GM19455 (cell line): Measurements from ENCODE around the gene COX6A2.
"Not testable (repeated sequence)": the region's sequence is repeated elsewhere in the genome, so short reads cannot be mapped to it uniquely, and the experiment has no call there.

Experiments
- ATAC-seq: cut with Tn5 transposase; IDR thresholded peaks from one replicate; pipeline ENCODE4 v1.9.1; 2021; ENCODE audit not compliant: unreplicated experiment

The COX6A2 gene

DNA sequence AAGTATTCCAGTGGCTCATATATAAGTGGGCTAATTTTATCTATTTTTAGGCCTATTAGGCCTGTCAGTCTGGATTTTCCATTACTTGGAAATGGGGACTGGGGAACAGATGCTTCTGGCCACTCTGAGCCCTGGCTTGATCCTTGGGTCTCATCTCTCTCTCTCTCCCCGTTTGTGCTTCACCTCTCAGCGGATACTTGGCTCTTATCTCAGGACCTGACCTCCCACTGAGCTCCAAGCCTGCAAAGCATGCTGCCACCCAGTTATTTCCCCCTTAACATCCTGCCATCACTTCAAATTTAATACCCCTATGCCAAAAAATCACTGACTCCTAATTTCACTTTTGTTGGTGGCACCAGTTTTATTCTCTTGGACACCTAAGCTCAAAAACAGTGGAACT lies 10.3 kb upstream of the COX6A2 start:
- ATAC-seq = no peak

DNA sequence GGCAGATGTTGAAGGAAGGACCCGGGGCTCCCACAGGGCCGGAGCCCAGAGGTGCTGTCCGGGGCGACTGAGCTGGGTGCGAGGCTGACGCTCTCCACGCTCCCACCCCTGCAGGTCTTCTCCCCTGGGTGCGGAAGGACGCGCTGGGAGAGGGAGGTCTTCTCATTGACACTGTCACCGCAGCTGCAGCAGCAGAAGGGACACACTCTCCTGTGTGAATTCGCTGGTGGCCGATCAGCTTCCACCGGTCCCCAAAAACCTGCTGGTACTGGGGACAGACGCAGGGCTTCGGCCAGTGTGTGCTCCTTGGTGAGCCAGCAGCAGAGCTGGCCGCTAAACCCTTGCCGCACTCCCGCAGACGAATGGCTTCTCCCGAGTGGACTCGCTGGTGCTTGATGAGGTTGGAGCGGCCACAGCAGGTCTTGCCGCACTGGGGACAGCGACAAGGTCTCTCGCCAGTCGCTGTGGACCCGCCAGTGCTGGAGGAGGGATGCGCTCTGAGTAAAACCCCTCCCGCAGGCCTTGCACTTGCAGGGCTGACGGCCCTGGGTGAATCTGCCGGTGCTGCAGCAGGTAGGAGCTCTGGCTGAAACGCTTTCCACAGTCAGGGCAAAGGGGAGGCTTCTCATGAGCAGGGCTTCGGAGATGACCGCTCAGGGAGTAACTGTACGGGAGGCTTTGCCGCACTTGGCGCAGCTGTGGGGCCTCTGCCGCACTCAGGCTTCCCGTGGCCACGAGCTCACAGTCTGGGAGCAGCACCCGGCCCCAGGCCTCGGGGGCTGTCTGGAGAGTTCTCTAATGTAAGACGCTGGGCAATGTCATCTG lies 8.3 kb upstream of the COX6A2 start:
- ATAC-seq = no peak

DNA sequence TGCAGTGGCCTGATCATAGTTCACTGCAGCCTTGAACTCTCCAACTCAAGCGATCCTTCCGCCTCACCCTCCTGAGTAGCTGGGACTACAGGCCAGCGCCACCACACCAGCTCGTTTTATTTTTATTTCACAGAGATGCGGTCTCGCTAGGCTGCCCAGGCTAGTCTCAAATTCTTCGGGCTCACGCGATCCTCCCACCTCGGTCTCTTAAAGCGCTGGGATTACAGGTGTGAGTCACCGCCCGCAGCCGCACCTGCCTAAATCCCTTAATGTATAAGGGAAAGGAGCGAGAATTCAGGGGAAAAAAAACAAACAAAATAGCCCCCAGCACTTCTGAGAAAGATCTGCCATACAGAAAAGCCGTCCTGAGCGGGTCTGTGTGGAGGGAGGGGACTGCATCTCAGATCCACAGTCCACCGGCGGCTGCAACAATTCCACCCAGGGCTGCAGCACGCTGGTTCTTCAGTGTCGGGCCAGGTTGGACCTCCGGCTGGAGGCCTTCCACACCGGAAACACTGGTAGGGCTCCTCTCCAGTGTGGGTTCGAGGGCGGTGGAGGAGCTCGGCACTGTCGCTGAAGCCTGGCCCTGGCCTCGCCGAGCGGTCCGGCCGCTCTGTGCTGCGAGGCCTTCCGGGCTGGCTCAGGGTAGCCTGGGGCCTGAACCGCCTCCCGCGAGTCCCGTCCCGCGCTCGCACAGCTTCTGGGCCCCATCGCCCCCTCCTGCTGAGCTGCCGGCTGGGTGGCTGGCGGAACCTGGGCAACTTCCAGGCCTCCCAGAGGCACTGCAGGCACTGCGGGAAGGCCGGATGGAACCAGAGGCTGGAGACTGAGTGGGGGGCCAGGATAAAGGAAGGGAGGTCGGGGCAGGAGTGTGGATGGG lies 7.4 kb upstream of the COX6A2 start:
- no peak for ATAC-seq

DNA sequence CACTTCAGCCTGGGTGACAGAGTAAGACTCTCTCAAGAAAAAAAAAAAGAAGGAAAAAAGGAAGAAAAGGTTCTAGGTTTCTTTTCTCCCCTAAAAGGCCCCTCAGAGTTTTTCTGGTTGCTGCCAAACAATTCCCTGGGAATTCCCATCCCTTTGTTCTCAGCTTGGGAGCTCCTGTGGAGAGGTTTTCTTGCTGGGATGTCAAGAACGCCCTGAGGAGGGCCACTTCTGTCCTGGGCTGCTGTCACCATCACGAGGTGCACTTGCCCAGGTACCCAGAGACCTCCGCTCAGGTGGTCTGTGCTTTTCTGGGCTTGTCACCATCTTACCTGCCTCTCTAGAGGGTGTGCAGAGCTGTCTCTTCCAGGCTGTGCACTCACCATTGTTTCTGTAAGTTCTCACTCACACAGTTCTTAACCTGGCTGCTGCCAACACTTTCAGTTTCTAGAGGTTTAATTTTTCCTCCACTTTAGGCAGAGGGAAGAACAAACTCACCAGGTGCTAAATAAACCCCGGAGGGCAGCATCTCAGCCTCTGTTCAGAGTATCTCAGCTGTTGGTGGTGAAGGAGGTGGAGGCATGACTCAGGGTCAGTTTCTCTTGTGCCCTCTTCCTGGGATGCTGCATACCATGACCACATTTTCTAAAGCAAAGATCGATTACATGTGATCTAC lies 2.4 kb upstream of the COX6A2 start:
- no peak for ATAC-seq

DNA sequence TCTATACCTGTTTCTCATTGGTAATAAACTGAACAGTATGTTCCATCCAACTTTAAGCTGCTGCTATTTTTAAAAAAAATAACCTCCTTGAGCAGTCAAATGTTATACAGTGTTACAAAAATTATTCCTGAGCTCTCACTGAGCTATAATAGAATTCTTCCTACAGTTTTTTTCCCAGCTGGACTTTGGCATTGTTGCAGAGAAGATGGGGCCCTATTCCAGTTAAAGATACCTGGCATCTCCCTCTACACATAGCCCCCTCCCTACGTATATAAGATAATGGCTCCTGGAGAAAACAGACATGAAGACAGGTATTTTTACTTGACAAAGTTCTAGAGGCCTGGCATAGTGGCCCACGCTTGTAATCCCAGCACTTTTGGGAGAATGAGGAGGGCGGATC lies 1.6 kb upstream of the COX6A2 start:
- no peak for ATAC-seq

DNA sequence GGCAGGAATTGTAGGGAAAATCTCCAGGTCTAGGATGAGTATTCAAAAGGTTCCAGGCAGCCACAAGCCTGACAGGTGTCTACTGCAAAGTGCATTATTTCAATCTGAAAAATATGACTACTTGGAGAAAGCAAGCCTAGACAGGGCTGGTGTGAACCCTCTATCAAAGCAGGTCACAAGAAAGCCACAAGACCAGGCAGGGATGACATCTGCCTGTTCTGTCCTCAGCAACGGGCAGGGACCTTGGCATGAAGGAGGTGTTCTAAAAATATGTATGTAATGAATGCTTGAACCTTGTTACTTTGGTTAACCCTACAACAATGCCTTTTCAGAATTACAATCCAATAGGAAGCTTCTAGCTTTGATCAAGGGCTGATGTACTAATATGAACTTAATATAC lies 1.2 kb upstream of the COX6A2 start:
- ATAC-seq = no peak

DNA sequence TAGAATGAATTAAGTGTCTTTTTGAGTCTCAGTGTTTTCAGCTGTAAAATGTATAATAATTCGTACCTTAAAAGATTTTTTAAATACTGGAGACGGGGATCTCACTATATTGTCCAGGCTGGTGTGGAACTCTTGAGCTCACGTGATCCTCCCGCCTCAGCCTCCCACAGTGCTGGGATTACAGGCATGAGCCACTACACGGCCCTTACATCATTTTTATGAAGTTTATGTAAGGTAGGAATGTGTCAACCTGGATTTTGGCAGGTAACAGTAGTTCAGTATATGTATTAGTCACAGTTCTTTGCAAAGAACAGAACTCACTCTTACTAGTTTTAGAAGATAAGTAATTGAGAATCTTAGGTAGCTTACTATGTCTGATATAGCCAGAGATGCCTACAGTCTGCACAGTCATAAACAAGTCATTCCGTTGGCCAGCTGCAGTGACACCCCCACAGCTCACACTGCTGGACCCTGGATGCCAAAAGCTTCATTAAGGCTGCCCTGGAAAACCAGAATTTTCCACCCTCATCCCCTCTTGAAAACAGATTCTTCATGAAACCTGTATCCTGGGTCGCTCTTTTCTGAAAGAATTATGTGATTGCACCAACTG lies 583 bp upstream of the COX6A2 start:
- no peak for ATAC-seq

DNA sequence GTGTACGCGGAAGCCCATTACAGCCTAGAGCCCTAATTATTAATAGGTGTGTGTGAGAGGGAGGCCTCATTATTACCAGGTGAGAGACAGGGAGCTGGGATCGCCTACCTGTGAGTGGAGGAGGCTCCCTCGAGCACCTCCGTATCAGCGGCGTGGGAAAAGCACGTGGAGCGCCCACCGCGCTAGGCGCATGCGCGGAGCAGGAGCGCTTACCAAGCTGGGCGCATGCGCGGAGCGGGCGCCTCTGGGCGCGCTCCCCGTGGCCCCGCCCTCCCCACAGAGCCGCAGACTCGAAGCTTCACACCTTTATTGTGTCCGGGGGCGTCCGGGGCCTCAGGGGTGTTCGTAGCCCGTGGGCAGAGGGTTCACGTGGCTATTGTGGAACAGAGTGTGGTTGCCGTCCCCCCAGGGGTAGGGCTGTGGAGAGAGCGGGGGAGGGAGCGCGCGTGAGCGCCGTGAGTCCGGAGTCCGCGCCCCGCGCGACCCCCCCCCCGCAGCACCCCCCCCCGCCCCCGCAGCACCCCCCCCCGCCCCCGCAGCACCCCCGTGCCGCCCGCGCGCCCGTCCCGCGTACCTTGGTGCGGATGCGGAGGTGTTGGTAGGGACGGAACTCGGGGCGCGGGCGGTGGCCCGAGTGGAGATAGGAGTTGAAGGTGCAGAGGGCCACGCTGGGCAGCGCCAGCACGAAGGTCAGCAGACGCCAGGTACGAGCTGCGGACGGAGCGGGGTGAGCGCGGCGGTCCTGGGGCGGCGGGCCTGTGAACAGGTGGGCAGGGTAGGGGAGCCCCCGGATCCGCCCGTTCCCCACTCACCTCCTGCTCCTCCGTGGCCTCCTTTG lies 500 bp downstream of the COX6A2 start:
- ATAC-seq = no peak

DNA sequence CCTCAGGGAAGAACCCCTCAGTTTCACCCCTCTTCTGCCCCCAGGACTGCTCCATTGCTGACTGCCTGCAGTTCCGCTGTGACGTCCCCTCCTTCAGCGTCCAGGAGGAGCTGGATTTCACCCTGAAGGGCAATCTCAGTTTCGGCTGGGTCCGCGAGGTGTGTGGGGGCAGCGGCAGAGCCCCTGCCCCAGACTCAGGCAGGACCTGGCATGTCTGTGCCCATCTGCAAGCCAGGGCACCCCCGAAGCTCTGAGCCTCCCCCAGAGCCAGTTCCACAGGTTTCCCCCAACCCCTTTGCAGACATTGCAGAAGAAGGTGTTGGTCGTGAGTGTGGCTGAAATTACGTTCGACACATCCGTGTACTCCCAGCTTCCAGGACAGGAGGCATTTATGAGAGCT lies 4.4 kb downstream of the COX6A2 start:
- ATAC-seq = no peak

DNA sequence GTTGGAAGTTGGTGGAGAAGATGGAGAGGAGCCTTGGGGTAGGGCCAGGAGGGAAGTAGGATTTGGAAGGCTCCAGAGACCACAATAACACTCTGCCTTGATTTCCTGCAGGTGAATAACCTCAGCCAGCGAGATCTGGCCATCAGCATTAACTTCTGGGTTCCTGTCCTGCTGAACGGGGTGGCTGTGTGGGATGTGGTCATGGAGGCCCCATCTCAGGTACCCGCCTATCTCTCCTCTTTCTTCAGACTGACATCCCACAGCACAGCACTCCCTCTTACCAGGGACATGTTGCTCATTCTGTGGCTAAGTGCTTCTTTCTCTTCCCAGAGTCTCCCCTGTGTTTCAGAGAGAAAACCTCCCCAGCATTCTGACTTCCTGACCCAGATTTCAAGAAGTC lies 4.9 kb downstream of the COX6A2 start:
- ATAC-seq = no peak

DNA sequence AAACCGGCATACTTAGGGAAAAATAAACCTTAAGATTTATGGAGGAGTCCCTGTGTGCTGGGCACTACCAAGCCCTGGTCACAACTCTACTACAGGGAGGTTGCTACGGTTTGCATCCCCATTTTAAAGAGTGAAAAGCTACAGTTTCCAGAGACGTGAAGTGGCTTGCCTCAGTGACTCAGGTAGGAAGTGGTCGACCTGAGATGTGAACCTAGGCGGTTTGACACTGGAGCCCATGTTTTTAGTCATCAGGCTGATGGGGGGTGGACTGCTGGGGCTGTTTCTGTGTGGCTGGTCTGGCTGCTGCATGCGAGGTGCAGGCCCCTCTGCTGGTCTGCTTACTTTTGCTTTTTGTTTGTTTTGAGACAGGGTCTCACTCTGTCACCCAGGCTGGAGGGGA lies 6.6 kb downstream of the COX6A2 start:
- no peak for ATAC-seq

DNA sequence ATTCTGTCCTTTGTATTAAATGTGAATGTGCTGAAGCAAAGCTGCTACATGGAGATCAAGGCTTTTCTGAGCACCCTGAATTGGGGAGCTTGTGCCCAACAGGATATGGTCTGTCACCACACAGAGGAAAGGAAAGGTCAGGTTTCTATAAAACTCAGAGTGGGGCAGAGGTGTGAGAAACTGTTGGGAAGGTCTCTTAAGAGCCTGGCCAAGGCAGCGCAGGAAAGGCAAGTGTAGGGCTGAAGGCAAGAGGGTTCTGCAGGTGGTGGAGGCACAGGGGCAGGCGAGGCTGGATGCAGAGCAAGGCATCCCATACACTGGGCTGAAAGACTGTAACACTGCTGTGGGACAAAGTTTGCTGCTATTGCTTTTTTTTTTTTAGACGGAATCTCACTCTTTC lies 8.1 kb downstream of the COX6A2 start:
- ATAC-seq = no peak

DNA sequence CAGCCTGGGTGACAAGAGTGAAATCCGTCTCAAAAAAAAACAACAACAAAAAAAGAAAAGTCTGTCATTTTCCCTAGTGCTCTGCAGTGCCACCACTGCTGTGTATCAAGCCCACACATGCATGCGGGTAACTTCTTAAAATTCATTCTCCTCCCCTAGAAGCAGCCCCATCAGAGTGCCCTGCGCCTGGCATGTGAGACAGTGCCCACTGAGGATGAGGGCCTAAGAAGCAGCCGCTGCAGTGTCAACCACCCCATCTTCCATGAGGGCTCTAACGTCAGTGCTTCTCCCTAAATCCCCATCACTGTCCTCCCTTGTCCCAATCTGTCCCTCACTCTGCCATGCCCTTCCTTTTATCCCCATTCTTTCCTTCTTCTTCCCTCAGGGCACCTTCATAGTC lies 10.2 kb downstream of the COX6A2 start:
- ATAC-seq = no peak

DNA sequence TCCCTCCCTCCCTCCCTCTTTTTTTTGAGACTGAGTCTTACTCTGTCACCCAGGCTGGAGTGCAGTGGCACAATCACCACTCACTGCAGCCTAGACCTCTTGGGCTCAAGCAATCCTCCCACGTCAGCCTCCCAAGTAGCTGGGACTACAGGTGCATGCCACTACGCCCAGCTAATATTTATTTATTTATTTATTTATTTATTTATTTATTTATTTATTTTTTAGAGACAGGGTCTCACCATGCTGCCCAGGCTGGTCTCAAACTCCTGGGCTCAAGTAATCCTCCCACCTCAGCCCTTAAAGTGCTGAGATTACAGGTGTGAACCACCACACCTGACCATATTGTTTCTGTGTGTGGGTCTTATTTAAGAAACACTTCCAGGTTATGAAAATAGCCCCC lies 11.1 kb downstream of the COX6A2 start:
- not testable (repeated sequence) for ATAC-seq

DNA sequence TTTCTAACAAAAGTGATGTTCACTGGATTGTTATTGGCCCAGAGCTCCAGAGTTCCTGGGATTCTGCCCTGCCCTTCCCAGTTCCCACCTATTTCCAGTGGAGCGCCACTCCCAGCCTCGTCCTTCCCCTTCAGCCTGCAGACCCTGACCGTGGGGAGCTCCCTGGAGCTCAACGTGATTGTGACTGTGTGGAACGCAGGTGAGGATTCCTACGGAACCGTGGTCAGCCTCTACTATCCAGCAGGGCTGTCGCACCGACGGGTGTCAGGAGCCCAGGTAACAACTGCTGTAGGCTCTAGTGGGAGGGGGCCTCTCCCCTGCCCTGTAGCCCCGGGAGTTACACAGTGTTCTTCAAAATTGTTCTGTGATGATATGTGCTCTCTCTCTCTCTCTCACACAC lies 11.8 kb downstream of the COX6A2 start:
- no peak for ATAC-seq

DNA sequence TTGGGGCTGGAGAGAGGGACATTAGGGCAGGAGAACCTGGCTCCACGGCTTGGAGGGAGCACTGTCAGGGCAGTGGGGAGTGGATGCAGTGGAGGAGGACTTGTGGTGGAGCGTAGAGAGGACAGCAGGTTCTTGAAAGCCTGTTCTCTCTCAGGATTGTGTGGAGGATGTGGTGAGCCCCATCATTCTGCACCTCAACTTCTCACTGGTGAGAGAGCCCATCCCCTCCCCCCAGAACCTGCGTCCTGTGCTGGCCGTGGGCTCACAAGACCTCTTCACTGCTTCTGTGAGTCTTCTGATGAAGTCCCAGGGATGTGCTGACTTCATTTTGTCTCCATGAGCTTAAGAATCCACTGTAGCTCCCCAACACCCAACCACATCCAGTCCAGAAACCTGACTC lies 13.5 kb downstream of the COX6A2 start:
- ATAC-seq = no peak

DNA sequence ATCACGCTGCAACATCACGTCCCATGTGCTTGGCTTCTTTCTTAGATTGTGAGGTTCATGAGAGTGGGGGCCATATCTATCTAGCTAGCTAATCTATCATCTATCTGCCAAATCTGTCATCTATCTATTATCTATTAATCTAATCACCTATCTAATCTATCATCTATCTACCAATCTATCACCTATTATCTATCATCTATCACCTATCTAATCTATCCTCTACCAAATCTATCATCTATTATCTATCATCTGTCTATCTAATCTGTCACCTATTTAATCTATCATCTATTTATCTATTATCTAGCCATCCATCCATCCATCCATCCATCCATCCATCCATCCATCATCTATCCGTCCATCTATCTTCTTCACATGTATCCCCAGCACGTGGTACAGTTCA lies 14.2 kb downstream of the COX6A2 start:
- no peak for ATAC-seq

DNA sequence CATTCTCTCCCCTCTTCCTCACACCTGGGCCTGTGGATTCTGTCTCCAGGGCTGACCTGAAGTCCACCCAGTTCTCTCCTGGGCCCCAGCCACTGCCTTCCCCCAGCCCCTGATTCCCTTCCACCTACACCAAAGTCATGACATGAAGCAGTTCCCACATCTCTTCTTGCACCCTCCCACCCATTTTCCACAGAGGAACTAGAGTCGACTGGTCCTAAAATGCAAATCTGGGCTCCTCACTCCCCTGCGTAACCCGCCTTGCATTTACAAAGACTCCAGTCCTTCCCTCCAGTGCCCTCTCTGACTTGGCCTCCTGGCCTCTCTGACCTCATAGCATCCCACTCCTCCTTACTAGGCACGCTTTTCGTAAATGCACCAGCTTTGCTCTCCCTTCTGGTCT lies 14.8 kb downstream of the COX6A2 start:
- no peak for ATAC-seq

DNA sequence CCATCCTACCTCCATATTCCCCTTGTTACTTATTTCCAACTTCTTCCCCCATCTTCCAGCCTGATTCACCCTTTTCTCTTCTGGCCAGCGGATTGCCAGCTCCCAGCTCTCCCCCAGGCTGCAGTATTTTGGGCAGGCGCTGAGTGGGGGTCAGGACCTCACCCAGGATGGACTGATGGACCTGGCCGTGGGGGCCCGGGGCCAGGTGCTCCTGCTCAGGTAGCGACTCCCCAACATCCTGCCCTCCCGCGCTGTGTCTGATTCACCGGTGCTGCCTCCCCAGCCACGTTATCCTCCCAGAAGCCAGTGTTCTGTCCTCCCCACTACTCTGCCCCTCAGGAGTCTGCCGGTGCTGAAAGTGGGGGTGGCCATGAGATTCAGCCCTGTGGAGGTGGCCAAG lies 15.4 kb downstream of the COX6A2 start:
- ATAC-seq = no peak

DNA sequence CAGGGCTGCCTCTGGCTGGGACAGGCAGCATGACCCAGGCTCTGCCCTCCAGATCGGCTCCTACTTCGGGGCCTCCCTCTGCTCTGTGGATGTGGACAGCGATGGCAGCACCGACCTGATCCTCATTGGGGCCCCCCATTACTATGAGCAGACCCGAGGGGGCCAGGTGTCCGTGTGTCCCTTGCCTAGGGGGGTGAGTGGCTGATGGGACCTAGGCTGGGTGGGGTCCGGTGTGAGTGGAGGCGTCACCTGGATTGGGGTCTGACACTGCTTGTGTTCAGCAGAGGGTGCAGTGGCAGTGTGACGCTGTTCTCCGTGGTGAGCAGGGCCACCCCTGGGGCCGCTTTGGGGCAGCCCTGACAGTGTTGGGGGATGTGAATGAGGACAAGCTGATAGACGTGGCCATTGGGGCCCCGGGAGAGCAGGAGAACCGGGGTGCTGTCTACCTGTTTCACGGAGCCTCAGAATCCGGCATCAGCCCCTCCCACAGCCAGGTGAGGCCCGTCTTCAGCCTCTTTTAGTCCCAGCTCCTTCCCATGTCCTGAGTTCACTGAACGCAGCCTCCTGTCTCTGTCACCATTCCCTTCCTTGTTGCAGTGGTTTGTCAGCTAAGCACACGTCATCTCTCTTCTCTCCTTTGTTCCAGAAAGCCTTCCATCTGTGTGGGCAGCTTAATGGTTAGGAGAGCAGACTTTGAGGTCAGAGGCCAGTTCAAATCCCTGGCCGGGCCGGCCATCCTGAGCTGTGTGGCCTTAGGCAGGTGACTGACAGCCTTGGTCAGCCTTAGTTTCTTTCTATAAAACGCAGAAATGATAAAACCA lies 16.9 kb downstream of the COX6A2 start:
- no peak for ATAC-seq
